Measurements from ENCODE around the gene IKZF1. TPM values are rescaled to one million over a fixed set of nuclear protein-coding genes. Genes with fewer than 3 reads are reported as not detected.

The IKZF1 gene
- total and polyA plus RNA-seq, 9 of the 15 experiments (the other 6 are each of a cell fraction or from before 2014, with no cell fraction given): 12.6 to 85.3 (median 44.7) TPM

DNA sequence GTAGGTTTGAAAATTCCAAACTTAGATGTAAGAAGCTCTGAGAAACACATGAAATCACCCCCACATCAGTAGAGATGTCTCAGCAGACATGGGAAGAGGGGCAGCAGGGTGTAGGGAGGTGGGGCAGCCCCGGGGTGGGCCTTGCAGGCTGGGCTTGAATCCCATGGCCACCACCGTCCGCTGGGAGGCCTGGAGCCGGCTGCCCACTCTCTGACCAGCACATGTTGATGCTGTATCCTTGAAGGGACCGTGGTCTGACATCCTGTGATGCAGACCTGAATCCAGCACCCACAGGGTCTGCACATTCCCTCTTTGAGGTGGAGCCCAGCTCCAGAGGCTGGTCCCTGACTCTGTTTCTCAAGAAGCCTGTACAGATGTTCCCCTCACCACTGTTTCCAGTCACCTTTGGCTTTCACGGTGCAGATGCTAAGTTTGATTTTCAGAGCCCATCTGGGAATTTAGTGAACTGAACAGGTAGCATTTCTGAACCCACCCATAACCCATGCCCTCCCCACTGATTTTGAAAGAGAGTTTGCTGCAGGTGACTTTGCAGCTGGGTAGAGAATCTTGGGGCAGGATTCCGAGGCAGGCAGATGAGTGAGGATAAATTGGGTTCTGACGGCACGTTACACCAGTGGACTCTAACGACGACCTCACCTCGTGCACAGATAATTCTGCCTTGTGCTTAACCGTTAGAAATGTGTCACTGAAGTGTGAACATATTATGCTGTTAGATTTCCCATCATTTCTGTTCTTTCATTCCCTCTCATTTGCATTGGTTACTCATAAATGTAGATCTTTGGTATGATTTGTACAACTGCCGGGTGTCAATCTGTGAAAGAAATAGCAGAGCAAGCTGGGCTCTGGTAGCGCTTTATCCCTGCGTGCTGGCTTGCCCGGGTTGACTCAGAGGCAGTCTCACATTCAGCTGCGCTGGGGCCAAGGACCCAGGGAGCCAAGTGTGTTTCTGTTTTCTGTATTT is 45.7 kb downstream of the IKZF1 start (continued):
- TF ChIP-seq, protein P1, sequence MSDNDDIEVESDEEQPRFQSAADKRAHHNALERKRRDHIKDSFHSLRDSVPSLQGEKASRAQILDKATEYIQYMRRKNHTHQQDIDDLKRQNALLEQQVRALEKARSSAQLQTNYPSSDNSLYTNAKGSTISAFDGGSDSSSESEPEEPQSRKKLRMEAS (CRISPR knock-in tag; IDR thresholded peaks at IDR 0.05): peak; percentile 53
- TF ChIP-seq ASH1L (IDR thresholded peaks at IDR 0.05; ENCODE audit: borderline replicate concordance, low read depth, partially characterized antibody): no peak
- TF ChIP-seq CXXC5 (CRISPR knock-in tag; IDR thresholded peaks at IDR 0.05): peak; percentile 65

- intact Hi-C loops (cut with micrococcal nuclease): no loop called here
- in situ Hi-C loops (cut with MboI): no loop called here
- FAIRE-seq (no peak), DNase-seq (ENCODE audit: extremely low read depth in 1 of 4, low spot score in 3 of 4) (no peak), ATAC-seq (no peak)
- Histone ChIP-seq H4K20me1 (replicated peaks; ENCODE audit: control insufficient read depth, insufficient read depth, low read length) (no peaks in the 10 kb centered on the region), H3K36me3 (ENCODE audit: control insufficient read depth, insufficient read depth, low read length) (peaks cover 67% of the 10 kb centered on the region), H3K4me3 (no peak overlapping the region), H3K9me3 (replicated peaks; ENCODE audit: control insufficient read depth, insufficient read depth, low read depth, low read length) (no peaks in the 10 kb centered on the region), H3K9ac (ENCODE audit: insufficient read depth in 1 of 2, low read depth in 2 of 2, low read length in 2 of 2) (peak overlapping the region in 1 of 2 experiments; percentile 24; a peak in 1 of 4 replicates), H3K27me3 (ENCODE audit: control insufficient read depth in 2 of 2, insufficient read depth in 2 of 2, low read length in 2 of 2) (no peaks in the 10 kb centered on the region), H3K79me2 (ENCODE audit: control insufficient read depth, insufficient read depth, low read length) (peaks cover 59% of the 10 kb centered on the region), H3K9me1 (ENCODE audit: control insufficient read depth, insufficient read depth, low read length) (no peaks in the 10 kb centered on the region), H3K4me2 (ENCODE audit: insufficient read depth, low read length) (no peak overlapping the region), H2AFZ (ENCODE audit: low read depth, low read length) (no peak overlapping the region), H3K27ac (ENCODE audit: extremely low read depth, low read depth, low read length) (peak overlapping the region; percentile 38; the same call in 2 of the 3 replicates), H3K4me1 (replicated peaks in 1 of 2; ENCODE audit: control insufficient read depth in 2 of 2, insufficient read depth in 2 of 2, low read length in 2 of 2) (peaks cover 24 to 62% of the 10 kb centered on the region in 2 experiments)
- ChIA-PET POLR2A (interaction anchor here (0.6 to 1.9 kb wide), 3 partner anchors 15 to 52 kb away, joined by 3 to 5 read pairs (median 4); no protein-coding TSS in a partner anchor), CTCF (ENCODE audit: low intra/inter-chr PET ratio) (no interaction called here)
- peak; percentile 50; the same call in 1 of the 2 replicates for TF ChIP-seq SPI1 (IDR thresholded peaks at IDR 0.05; ENCODE audit: borderline replicate concordance, low read depth, low read length)
- no peak for TF ChIP-seq KDM2B (CRISPR knock-in tag; IDR thresholded peaks at IDR 0.05)
- TF ChIP-seq HDAC6 (IDR thresholded peaks at IDR 0.05; ENCODE audit: low read depth, low read length): no peak
- BruUV-seq (replicated peaks): no TSS peak
- 51% methylated on average over 2 of the region's 2 CpGs for WGBS (ENCODE audit: insufficient coverage, low coverage, missing lambda C conversion rate)
Measured at GRCh38 chr7:50351267-50351666, 46.8 kb downstream of the IKZF1 start.
